Tibial artery (tissue), 4 donors: ENCODE measurements around the gene ADCK1.

Source experiments
- DNase-seq, 2 donors: peaks; one replicate each; pipeline ENCODE4 v3.0.0-alpha.2; 2019
- H3K27ac ChIP-seq, 2 donors: fragments of 200-600 bp; sonication (generic) in 1 of 2; 1 replicate in 1 of 2; 2 replicates in 1 of 2; pipeline ENCODE4 v1.5.1; 2018 to 2019; ENCODE audit warnings: mild to moderate bottlenecking in 1 of 2
- H3K27me3 ChIP-seq, 2 donors: fragments of 200-600 bp; sonication (generic) in 1 of 2; one replicate each; pipeline versions ENCODE4 v1.5.1 to v1.6.0; 2016 to 2019
- H3K36me3 ChIP-seq, 3 donors: fragments of 200-600 bp; sonication (generic) in 2 of 3; one replicate each; pipeline ENCODE4 v1.5.1; 2016 to 2019; ENCODE audit warnings: mild to moderate bottlenecking in 2 of 3
- H3K4me1 ChIP-seq, 4 donors: fragments of 200-600 bp; sonication (generic) in 2 of 4; 1 replicate in 3 of 4; 2 replicates in 1 of 4; pipeline ENCODE4 v1.5.1; 2016 to 2019
- H3K4me3 ChIP-seq, 2 donors: fragments of 200-600 bp; sonication (generic) in 1 of 2; 1 replicate in 1 of 2; 2 replicates in 1 of 2; pipeline ENCODE4 v1.5.1; 2018 to 2019; ENCODE audit warnings: mild to moderate bottlenecking in 2 of 2
- H3K9me3 ChIP-seq, 3 donors: fragments of 200-600 bp; sonication (generic) in 1 of 3; one replicate each; pipeline ENCODE4 v1.5.1; 2016 to 2019
- CTCF ChIP-seq, 2 experiments: fragments of 200-600 bp in 1 of 2; fragments of 450-650 bp in 1 of 2; IDR thresholded peaks; one replicate each; pipeline ENCODE4 v1.5.1; 2017 to 2019; ENCODE audit warnings: antibody characterized with exemption in 2 of 2, mild to moderate bottlenecking in 1 of 2, moderate library complexity in 1 of 2
- intact Hi-C: fragments of 100-400 bp; cut with DNase I; formaldehyde crosslinking; loops from one replicate; pipeline ENCODE4 v1.15.0; 2023; ENCODE audit warnings: low total_unique reads

Gene ADCK1

GRCh38 chr14:77844802-77845201, 44.9 kb downstream of the ADCK1 start:
- no peak for TF ChIP-seq CTCF (IDR thresholded peaks at IDR 0.05)
- Histone ChIP-seq H3K4me1 (peaks cover 0 to 4% (median 0%) of the 10 kb centered on the region in 4 donors), H3K9me3 (no peaks in the 10 kb centered on the region), H3K36me3 (no peaks in the 10 kb centered on the region), H3K27ac (no peak overlapping the region), H3K4me3 (no peak overlapping the region), H3K27me3 (no peaks in the 10 kb centered on the region)
- no peak for DNase-seq
- intact Hi-C loops: no loop called here

- TF ChIP-seq CTCF (IDR thresholded peaks at IDR 0.05): no peak
These were observed 48.1 kb downstream of the ADCK1 start for GRCh38 chr14:77848031-77848430.

GRCh38 chr14:77849711-77850110, 49.8 kb downstream of the ADCK1 start:
- no peaks in the 10 kb centered on the region for H3K27me3 ChIP-seq
- no peaks in the 10 kb centered on the region for H3K36me3 ChIP-seq
- H3K27ac ChIP-seq: no peak overlapping the region
- no peaks in the 10 kb centered on the region for H3K4me1 ChIP-seq
- TF ChIP-seq CTCF (IDR thresholded peaks at IDR 0.05): no peak
- no peaks in the 10 kb centered on the region for H3K9me3 ChIP-seq
- no peak overlapping the region for H3K4me3 ChIP-seq
- intact Hi-C loops: no loop called here
- DNase-seq: no peak

More at GRCh38 chr14:77848031-77848430, 48.1 kb downstream of the ADCK1 start:
- H3K27me3 ChIP-seq: no peaks in the 10 kb centered on the region
- intact Hi-C loops: no loop called here
- no peak overlapping the region for H3K4me3 ChIP-seq
- peaks cover 0 to 3% (median 0%) of the 10 kb centered on the region in 4 donors for H3K4me1 ChIP-seq
- H3K27ac ChIP-seq: no peak overlapping the region
- H3K9me3 ChIP-seq: no peaks in the 10 kb centered on the region
- H3K36me3 ChIP-seq: no peaks in the 10 kb centered on the region
- DNase-seq: no peak

- Histone ChIP-seq H3K9me3 (no peaks in the 10 kb centered on the region), H3K27me3 (no peaks in the 10 kb centered on the region), H3K27ac (no peak overlapping the region), H3K4me1 (no peaks in the 10 kb centered on the region), H3K36me3 (no peaks in the 10 kb centered on the region), H3K4me3 (no peak overlapping the region)
- intact Hi-C loops: no loop called here
- TF ChIP-seq CTCF (IDR thresholded peaks at IDR 0.05): no peak
- no peak for DNase-seq
These were observed 54.0 kb downstream of the ADCK1 start for GRCh38 chr14:77853919-77854318.

- no peak for TF ChIP-seq CTCF (IDR thresholded peaks at IDR 0.05)
- peaks cover 0 to 3% (median 0%) of the 10 kb centered on the region in 3 donors for H3K36me3 ChIP-seq
- intact Hi-C loops: no loop called here
These were observed 57.0 kb downstream of the ADCK1 start for GRCh38 chr14:77856941-77857340.

More at GRCh38 chr14:77856941-77857340, 57.0 kb downstream of the ADCK1 start:
- Histone ChIP-seq H3K9me3 (no peaks in the 10 kb centered on the region), H3K4me3 (no peak overlapping the region), H3K27ac (no peak overlapping the region), H3K27me3 (no peaks in the 10 kb centered on the region), H3K4me1 (no peaks in the 10 kb centered on the region)
- DNase-seq: no peak
